ENCODE measurements around the gene HMCN2. TPM values are rescaled to one million over a fixed set of nuclear protein-coding genes. Genes with fewer than 3 reads are reported as not detected.

HMCN2 gene
- polyA plus RNA-seq, 1 of the 3 experiments (the other 2 are of a cell fraction): 0.15 TPM

GRCh38 chr9:130295945-130296782 is 30.6 kb downstream of the HMCN2 start:
- WGBS (ENCODE audit: low lambda C conversion rate): 41% methylated on average over 9 of the region's 10 CpGs
- Histone ChIP-seq H3K27ac (ENCODE audit: low read depth in 2 of 2, low read length in 1 of 2) (no peak overlapping the region), H3F3A (replicated peaks; ENCODE audit: insufficient read depth) (no peaks in the 10 kb centered on the region), H3K9me3 (no peaks in the 10 kb centered on the region), H3K79me2 (ENCODE audit: insufficient read depth) (no peaks in the 10 kb centered on the region), H3K36me3 (replicated peaks in 1 of 2; ENCODE audit: control insufficient read depth in 1 of 2, insufficient read depth in 2 of 2, low read length in 1 of 2) (no peaks in the 10 kb centered on the region), H4K20me1 (ENCODE audit: insufficient read depth) (no peaks in the 10 kb centered on the region), H3K9ac (no peak overlapping the region), H2AFZ (ENCODE audit: low read depth) (no peak overlapping the region), H3K4me1 (ENCODE audit: control insufficient read depth in 1 of 2, insufficient read depth in 2 of 2, low read depth in 1 of 2, low read length in 1 of 2) (peaks cover 0 to 10% of the 10 kb centered on the region in 2 experiments; a peak in 1 of 4 replicates), H3K27me3 (ENCODE audit: insufficient read depth) (no peaks in the 10 kb centered on the region), H3K4me3 (ENCODE audit: low read depth in 2 of 2, low read length in 1 of 2) (no peak overlapping the region), H3K9me2 (no peaks in the 10 kb centered on the region), H3K4me2 (no peak overlapping the region)
- CTCF ChIA-PET: interaction anchor here (0.9 to 1.8 kb wide), 2 partner anchors 53 to 60 kb away, joined by 3 to 6 read pairs; no protein-coding TSS in a partner anchor
- DNase-seq: no peak
- TF ChIP-seq SIN3A (IDR thresholded peaks at IDR 0.05; ENCODE audit: borderline replicate concordance, low read depth, low read length) (no peak), JUND (IDR thresholded peaks at IDR 0.05) (no peak), SMC3 (IDR thresholded peaks at IDR 0.05; ENCODE audit: low read depth, low read length) (no peak), TEAD4 (IDR thresholded peaks at IDR 0.05; ENCODE audit: borderline replicate concordance, insufficient read depth) (no peak), MAX (IDR thresholded peaks at IDR 0.05; ENCODE audit: low read depth) (no peak), RXRA (IDR thresholded peaks at IDR 0.05; ENCODE audit: borderline replicate concordance, low read depth) (no peak), USF1 (IDR thresholded peaks at IDR 0.05; ENCODE audit: borderline replicate concordance, low read depth) (no peak), RFX5 (IDR thresholded peaks at IDR 0.05; ENCODE audit: low read length) (no peak), USF2 (IDR thresholded peaks at IDR 0.05; ENCODE audit: borderline replicate concordance, low read depth, low read length) (no peak), YY1 (IDR thresholded peaks at IDR 0.05; ENCODE audit: low read depth) (no peak), MXI1 (IDR thresholded peaks at IDR 0.05; ENCODE audit: low read depth, low read length) (no peak), NFIC (IDR thresholded peaks at IDR 0.05; ENCODE audit: borderline replicate concordance) (no peak), FOXM1 (IDR thresholded peaks at IDR 0.05; ENCODE audit: low read depth) (no peak), REST (IDR thresholded peaks at IDR 0.05; ENCODE audit: low read depth, low read length) (no peak), TCF12 (IDR thresholded peaks at IDR 0.05) (no peak), EP300 (IDR thresholded peaks at IDR 0.05; ENCODE audit: borderline replicate concordance in 1 of 2, low read depth in 1 of 2, low read length in 1 of 2) (no peak)
- POLR2A ChIA-PET: no interaction called here
